Activated CD4-positive, CD25-positive, alpha-beta regulatory T cell (primary cell): ENCODE measurements around the gene CACNA2D4.
A peak's percentile ranks its signal among the peaks of the same experiment; 100 is the strongest.

Experiments
- DNase-seq, 4 experiments: peaks; one replicate each; lab custom pipeline; 2025; lab: John Stamatoyannopoulos, UW

CACNA2D4 gene

DNA sequence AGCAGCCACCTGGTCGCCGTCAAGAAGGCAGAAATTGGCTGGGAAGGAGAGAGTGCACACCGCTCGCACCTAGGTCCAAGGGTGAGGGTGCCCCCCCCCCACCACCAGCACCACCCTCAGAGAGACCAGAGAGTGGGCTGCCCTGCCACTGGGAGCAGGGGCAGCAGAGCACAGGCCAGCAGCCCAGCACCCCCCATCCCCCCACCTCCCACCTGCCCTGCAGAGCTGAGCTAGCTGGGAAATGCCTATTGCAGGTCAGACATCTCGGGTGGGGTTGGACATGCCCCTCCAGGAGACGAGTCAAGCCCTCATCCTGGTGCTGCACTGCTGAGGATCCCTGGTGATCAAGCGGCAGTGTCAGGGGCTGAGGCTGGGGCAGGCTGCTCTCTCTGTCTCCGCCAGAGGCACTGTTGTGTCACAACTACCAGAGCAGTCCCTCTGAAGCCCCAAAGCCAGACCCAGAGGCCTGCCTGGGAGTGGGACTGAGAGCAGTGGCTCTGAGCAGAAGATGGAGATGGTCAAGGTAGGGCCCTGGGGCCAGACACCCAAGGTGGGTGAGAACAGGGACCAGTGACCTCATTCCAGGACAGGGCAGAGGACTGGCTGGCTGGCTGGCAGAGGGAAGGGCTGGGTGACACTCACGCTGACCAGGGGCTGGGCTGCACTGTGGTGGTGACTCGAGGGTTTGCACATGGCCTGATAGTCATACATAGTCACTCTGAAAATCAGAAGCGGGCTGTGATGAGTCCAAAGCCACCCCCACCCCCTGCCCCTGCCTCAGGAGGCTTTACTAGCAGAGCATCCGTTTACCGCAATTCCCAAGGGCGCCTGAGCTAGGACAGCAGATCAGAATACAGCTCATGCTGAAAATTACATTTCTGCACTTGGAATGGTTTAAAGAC, 117.8 kb downstream of the CACNA2D4 start:
- DNase-seq = no peak

DNA sequence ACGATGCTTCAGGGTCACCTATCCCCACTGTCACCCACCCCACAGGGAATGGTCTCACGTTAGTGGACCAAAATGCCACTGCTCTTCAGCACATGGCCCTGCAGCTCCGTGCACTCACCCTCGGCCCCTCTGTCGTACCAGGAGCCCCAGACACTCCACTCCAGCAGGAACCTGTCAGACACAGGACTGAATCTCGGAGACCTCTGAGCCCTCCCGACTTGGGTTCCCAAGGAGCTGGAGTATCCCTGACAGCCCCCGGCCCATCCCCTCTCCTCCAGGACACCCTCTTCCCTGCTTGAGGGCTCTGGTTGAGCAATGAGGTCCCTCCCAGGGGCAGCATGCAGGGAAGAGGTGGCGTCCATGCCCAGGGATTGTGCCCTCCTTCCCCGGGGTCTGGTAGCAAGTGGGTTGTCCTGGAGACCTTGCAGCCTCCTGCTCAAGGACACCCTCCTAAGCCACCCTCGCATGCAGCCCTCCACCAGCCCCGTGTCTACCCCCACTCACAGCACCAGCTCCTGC, 118.5 kb downstream of the CACNA2D4 start:
- DNase-seq = no peak

DNA sequence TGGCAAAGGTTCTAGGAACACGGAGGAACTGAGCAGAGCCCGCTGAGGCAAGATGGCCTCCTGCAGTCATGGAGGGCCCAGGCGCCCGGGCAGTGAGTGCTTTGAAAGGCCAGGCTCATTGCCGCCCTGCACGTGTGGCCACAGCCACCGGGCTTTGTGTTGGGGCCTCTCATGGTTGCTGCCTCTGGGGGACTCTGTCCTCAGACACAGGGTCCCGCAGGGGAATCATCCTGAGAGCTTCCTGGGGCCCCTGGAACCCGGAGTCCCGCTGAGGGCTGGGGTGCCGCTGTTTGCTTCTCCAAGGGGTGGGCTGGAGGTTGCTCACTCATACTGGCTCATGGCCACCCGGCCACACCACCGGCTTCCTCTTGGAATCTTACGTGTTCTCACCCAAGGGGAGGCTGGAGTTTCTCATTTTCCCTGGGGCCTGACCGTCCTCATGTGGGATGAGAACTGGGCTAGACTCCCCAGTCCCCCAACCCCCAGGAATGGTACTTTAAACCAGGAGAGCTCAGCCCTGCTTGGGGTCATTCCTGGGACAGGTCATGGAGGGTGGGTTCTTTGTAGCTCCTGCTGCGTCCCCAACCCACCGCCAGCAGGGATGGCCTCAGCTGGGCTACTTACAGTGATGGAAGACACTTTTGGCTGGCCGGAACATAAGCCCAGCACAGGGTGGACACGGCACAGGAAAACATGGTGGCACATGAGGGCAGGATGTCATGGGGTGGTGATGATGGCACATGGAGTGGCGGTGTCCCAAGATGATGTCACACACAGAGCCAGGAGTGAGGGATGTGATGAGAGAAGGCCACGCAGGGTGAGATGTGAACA, 119.2 kb downstream of the CACNA2D4 start:
- no peak for DNase-seq

DNA sequence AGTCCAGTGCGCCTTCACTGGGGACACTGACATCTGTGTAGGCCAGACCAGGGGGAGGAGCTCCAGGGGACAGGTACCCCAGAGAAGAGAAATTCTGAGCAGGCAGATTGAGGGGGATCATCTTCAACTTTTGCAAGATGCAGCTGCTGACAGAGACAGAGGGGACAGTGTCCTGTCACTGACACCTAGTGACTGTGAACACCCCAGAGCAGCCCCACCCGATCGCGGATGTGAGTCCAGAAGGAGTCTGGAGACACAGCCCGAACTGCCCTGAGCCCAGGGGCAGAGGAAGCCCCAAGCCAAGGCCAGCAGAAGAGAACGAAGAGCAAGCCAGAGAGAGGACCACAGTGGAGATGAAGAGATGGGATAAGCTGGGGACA, 119.8 kb downstream of the CACNA2D4 start:
- DNase-seq = no peak

DNA sequence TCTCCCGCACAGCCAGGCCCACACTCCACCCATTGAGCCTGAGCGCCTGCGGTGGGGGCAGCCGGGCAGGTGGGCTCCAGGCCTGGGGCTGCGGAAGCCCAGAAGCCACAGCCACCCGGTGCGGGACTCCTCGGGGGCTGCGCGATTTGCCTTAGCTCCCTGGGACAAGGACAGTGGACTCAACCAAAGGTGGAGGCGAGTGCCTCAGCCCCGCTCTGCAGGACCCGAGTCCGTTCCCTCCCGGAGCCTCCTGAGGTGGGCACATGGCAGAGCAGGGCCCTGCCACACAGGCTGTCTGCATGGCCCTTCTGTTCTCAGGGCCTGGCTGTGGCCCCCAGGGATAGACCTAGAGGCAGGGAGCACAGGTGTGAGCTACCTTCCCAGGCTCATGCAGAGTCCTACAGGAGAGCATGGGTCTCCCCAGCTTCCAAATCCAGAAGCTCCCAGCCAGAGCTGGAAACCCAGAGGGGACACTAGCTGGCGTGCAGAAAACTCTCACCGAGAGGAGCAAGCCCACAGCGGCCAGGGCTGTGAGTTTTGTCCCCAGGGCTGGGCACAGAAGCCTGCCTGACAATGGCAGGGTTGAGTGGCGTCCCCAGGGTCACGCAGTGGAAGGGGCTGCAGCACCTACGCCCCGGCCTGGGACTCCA, 120.3 kb downstream of the CACNA2D4 start:
- no peak for DNase-seq

DNA sequence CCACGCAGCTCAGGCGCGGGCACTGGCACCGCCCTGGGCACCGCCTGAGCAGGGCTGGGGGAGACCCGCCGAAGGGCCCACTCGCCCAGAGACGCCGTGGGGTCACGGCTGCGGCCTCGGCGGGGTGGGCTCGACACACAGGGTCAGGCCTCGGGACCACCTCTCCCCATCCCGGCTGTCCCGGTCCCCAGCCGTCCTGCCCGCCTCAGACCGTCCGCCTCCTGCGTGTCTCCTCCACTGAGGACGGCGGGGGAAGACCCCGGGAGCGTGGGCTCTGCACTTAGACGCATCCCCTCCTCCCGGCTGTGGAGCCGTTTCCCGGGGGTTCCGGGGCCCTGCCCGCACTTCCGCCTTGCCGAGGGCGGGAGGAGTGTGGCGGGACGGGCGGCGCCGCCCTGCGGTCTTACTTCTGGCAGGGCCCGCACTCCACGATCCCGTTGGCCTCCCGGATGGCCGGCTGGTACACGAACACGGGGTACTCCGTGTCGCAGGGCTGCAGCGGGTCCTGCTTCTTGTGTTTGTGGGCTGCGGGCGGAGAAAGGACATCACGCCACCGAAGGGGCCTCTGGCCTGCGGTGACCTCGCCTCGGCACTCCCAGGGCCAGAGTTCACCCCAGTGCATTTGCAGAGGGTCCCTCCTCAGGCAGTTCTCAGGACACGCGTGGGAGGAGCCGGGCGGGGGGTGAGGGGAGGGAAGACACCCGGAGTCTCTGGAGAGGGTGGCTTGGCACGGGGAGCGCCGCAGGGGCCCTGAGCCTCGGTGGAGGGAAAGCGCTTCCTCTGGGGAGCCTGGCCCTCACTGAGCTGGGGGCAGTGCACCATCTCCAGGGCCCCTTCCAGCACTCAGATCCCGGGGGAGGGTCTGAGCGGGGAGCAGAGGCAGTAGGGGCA, 121.2 kb downstream of the CACNA2D4 start:
- DNase-seq = peak in 3 of 4 experiments; percentile 27 to 38 (median 36)

DNA sequence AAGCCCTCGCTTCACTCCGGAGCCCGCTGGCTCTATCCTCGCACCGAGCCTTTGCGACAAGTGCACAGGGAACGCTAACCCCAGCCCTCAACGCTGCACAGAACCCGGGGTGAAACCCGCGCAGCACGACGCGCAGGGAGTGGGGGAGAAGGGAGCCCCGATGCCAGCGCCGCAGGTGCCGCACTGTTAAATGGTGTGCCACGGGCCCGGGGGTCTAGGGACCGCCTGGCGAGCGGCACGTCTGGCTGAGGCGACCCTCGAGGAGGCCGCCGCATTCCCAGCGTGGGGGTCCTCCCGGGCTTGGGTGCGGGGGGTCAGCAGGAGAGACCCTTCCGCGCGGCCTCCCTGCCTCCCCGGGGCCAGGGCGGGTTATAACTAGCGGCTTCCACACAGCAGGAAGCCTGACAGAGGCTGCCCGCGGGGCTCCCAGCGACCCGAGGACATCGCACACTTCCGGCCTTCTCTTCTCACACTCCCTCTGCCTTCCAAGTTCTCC, 121.9 kb downstream of the CACNA2D4 start:
- DNase-seq = peak in 2 of 4 experiments; percentile 29 to 41

DNA sequence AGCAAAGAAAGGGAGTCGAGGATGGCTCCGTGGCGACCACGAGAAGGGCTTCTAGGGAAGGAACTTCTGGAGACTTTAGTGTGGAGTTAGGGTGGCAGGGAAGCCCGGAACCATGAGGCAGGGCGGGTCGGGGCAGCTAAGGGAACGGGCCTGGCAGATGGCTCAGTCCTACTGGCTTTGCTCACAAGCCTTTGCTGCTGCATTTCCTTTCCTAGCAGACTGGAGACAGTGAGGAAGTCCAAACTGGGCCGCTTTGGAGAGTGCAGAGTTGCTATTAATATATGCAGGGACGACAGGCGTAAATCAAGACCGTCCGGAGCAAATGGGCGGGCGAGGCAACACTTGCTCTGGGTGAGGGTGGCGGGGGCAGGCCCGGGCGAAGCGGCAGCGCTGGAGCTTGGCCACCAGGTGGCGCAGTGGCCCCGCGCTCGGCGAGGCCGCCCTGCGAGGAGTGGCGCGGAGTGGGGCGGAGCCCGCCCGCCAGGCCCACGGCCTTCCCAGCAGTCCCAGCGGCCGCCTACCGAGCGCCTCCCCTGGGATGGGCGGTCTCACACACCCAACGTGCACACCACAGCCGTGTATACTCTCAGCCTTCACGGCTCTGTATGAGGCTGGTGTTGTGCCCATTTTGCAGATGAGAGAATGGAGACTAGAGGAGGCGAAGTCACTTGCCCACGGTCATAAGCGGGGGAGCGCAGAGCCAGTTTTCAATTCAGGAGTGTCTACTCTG, 122.5 kb downstream of the CACNA2D4 start:
- DNase-seq = peak; percentile 81 to 90 (median 87)

DNA sequence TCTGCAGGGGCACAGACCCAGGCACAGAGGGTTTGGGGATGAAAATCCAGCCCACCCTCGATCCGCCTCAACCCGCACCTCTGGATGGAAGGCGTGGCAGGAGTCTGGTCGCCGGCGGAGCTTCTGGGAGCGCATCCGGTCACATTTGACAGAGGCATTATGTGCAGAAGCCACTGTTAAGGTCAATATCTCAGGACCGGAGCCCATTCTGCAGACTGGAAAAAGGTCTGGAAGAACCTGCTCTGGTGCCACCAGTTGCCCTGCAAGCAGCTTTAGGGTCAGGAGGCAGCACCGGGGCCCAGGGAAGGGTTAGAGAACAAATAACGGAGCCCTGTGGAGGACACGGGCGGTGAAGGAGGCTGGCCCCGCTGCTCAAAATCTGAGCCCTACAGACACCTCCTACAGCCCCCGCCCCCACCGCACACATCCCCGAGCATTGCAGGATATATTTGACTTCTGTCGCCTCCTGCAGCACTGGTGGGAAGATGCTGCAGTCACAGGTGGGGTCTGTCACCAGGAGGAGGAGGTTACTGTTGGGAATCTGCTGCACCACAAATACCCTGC, 123.1 kb downstream of the CACNA2D4 start:
- no peak for DNase-seq

DNA sequence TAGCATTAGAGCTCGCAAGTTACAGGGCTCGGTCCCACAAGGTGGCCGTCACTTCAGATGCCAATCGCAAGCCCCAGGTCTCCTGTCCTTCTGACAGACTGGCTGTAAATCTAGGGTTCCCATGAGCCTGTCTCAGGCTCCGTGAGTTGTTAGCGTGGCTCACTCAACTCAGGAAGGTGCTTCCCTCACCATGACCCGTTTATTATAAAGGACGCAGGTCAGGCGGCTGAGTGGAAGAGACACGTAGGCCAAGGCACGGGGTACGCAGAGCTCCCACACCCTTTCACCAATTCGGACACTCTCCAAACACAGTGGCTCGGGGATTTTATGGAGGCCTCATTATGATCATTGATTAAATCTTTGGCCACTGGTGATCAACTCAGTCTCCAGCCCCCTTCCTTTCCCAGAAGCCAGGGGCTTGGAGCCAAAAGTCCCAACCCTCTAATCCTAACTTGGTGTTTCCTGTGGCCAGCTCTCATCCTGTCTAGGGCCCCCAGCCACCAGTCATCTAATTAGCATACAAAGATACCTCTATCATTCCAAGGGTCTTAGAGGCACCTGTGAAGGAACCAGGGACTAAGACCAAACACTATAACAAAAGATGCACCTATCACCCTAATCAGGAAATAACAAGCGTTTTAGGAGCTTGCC, 123.9 kb downstream of the CACNA2D4 start:
- DNase-seq = no peak

DNA sequence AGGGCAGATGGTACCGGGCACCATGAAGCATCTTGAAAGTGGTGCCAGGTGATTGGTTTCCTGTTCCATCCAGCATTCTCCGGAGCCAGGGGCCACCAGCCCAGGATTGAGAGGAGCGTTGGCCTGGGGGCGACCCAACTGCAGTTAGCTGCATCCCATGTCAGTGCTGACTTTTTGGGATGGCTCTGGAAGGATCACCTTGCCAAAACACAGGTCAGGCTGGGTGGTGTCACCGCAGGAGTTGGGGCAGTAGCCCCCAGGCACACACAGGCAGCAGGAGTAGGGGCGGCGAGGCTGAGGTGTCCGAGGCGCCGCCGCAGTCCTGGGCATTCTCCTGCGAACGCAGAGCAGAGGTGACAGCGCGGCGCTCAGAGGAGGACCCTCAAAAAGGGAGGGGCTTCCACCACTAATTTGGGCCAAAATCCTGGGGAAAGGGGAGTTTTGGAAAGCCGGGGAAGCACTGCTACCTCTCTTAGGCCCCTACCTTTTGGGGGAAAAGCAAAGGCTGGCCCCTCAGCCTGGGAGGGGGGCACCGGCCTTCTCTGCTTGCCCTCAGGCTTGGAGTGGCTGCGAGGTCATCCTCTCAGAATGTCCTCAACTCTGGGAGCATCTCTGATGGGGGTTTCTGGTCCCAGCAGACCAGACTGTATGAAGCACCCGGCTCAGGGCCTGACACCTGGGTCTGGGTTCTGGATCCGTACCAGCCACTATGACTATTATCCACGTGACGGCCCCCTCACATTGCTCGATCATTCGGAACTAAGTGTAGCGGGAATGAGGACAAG, 124.8 kb downstream of the CACNA2D4 start:
- no peak for DNase-seq

DNA sequence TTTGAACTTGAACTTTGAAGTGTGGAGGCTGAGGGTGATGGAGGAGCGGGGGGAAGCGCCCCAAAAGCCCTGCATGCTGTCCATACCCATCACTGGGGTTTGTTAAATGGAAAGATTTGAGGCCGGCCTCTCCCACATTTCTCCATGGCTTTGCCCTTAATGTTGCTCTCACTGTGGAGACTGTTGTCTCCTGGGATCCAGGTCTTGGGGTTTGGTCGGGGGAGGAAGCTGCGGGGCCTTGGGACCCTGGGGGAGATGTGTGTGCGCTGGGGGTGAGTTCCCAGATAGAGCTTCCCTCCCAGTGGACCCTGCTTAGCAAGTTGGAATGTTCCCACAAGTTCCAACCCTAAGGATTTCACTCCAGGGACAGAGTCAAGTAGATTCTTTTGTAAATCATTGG, 126.0 kb downstream of the CACNA2D4 start:
- DNase-seq = no peak

DNA sequence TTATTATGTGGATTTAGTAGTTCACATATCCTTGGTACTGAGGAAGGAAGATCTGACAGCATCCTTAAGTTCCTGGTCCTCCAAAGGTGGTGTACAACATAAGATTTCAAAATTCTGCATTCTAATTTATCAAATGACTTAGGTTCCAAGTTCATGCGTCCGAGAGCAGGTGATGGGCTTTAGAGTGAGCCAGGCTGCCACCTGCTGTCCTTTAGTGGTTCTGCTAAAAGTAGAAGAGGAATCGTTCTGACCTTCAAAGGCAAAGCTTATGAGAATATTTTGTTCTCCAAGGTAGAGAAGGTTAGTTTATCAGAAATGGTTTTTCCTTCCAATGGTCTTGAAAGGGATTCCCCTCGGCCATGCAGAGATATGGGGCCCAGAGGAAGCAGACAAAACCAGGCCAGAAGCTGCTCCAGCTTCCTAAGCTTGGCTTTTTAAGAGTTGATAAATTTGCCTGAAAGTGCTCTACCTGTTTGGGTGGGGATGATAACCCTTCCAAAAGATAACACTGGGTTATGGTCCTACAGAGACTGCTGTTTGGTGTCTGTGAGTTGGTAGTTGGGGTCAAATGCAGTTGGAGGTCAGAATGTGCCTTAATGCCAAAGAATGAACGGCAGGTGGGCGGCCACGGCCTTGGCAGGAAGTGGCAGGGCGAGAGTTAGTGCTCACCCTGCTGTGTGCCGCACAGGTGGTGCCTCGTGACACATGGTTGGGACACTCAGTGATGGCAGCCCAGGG, 127.2 kb downstream of the CACNA2D4 start:
- peak in 3 of 4 experiments; percentile 33 to 39 (median 37) for DNase-seq

DNA sequence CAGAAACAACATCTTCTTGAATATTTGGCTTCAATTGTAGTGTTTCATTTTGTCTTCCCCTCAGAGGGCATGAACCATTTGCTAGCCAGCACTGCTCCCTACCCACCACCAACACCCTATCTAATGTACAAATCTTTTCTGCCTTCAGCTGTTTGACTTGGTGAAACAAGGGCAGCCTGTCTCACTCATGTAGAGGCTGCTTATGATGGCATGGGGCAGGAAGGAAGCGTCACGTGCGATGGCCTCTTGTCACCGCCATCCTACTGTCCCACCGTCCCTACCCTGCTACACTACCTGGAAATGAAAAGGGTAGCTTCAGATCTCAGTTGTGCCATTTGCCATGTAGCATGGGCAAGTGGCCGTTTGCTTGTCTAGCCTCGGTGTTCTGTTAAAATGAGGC, 128.0 kb downstream of the CACNA2D4 start:
- no peak for DNase-seq

DNA sequence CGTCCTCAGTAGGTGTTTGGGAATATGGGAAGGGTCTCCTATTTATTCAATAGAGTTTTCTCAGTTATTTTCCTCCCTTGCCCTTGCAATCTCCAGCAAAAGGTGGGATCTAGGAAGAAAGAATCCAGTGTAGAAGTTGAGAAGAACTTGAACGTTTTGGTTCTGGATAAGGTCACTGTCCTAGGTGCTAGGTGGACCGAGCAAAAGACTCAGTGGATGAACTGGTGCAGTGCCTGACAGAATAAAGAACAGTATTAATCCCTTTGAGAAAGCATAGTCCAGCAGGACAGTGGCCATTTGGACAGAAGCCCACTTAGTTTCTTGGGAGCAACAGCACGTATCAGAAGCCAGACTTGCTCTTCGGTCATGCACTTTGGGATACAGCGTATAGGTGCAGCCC, 130.7 kb downstream of the CACNA2D4 start:
- DNase-seq = no peak

DNA sequence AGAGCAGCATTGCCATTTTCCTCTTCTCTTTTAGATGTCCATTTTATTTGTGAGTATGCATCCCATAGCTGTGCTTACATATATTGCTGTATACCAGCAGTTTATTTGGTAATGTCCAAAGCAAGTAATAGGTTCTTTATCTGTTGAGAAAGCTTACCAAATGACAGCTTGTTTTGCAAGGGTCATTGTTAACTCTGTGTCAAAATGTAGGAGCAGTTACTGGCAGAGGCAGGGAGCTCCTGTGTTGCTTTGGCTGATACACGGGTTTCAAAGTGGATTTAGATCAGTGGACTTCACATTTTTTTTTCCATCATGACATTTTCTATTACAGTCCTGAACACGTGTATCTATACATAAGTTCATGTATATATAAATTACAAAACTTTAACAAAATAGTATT, 136.2 kb downstream of the CACNA2D4 start:
- no peak for DNase-seq

DNA sequence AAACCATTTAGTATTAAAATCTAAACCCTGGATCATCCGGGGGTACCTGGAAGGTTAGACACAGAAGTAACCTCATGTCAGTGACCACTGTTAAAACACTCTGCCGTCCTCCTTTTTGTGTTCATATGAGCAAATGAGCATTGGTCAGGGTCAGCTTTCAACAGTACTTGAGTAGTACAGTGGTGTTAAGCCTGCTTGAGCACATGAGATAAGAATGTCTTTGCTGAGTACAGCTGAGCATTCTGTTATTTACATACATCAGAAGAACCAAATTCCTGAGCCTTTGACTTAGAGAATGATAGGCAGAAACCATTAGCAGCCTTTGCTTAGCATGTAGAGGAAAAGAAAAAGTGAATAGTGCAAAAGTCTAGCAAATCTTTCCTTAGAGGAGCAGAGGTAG, 136.7 kb downstream of the CACNA2D4 start:
- no peak for DNase-seq

DNA sequence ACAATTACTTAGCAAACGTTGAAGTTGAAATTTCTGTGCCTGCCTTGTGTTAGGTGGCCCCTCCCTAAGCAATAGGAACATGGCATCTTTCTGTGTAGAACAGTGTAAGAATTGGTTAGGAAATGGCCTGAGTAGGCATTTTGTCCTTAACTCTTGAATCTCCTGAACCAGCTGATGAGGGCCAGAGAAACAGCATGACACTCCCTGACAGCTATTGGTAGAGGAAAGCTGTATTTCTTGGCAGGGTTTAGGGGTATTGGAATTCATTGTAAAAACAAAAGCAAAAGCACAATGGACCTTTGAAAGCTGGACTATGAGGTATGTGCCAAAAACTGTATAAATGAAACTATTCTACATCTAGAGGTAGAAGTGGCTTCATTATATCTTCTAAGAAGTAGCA, 138.7 kb downstream of the CACNA2D4 start:
- DNase-seq = no peak
